ENCODE data around the gene PANK2.
"Not testable (repeated sequence)": the region's sequence is repeated elsewhere in the genome, so short reads cannot be mapped to it uniquely, and the experiment has no call there.

Gene PANK2

DNA sequence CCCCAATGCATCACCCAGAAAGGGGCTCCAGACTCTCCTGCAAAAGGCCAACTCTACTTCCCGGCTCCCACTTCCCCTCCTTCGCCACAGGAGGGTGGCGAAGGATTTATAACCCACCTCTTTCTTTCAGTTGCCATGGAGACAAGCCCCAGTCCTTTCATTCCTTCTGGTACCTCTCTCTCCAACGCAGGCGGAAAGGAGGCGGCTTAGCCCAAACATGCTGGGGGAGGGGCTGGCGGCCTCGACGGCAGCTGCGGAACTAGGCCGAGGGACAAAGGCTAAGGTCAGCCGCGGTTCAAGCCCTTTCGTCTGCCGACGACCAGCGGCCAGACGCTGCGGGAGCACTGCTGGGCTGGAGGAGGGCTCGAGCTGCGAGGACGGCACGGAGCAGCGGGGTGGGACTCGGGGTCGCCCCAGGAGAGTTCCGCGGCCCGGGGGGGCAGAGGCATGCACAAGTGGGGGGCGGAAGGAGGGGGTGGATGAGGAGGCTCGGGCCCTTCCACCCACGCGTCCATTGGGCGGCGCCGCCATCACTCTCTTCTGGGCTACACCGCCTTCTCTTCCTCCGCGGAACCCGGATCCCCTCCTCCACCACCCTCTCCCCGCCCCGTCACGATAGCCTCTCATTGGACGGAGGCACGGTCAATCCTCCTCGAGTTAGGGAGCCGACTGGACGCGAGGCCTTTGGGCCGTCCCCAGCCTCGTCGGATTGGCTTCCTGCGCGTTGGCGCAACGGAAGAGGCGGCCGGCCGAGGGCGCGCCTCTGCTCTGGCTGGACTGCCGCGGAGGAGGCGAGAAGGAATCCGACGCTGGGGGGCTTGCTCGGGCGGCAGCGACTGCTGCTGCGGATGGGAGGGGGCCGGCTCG is at the start of gene PANK2:
Gene PANK2 (plus strand): TSS at position 766 of the 867 bp plus-strand sequence.
- DNase-seq (ENCODE audit: low read depth) = peak; percentile 97

DNA sequence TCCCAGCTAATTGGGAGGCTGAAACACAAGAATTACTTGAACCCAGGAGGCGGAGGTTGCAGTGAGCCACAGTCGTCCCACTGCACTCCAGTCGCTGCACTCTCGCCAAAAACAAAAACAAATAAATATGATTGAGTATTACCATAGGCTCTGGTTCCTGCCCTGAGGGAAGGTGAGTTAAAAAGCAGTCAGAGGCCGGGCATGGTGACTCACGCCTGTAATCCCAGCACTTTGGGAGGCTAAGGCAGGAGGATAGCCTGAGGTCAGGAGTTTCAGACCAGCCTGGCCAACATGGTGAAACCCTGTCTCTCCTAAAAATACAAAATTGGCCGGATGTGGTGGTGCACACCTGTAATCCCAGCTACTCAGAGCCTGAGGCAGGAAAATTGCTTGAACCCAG is 49.0 kb upstream of the PANK2 start:
- not testable (repeated sequence) for DNase-seq (ENCODE audit: low read depth)

DNA sequence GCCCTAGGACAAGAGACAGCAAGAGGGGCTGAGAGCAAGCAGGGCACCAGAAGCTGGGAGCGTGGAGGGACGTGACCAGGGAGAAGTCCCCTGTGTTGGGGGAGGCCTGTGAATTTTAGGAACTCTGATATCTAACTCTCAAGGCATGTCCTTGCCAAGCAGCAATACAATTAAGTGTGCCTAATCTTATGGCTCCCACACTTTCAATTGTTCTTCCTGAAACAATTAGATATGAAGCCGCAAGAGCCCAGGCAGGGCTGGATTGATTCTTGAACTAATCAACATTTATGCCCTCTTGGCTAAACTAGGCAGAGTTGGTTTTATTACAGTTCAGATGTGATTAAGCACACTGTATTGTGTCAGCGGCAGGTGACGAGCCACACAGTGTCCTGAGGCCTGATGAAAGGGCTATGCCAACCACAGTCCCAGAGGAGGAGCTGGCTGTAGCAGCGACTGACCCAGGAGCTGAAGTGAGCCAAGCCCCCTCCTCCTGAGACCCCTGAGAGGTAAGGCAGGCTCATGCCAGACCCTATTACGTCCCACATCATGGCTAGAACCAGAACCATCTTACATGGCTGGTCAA is 46.7 kb upstream of the PANK2 start:
- DNase-seq (ENCODE audit: low read depth) = no peak

DNA sequence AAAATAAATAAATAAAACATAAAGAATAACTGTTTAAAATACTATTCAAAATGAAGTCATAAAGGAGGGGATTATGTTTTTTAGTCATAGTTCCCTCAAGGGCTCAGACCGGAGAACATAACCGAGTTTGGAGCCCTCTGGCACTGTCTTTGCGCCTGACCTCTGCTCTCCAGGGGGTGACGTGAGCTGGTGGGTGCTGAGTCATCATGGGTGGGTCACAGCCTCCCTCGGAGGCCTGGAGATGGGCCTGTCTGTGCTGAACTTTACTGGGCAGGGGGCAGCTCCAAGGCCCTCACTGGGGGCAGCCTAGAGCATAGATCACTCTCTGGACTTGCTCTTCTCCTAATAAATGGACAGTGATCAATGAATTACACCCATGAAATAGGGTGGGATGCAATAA is 45.7 kb upstream of the PANK2 start:
- DNase-seq (ENCODE audit: low read depth) = no peak

DNA sequence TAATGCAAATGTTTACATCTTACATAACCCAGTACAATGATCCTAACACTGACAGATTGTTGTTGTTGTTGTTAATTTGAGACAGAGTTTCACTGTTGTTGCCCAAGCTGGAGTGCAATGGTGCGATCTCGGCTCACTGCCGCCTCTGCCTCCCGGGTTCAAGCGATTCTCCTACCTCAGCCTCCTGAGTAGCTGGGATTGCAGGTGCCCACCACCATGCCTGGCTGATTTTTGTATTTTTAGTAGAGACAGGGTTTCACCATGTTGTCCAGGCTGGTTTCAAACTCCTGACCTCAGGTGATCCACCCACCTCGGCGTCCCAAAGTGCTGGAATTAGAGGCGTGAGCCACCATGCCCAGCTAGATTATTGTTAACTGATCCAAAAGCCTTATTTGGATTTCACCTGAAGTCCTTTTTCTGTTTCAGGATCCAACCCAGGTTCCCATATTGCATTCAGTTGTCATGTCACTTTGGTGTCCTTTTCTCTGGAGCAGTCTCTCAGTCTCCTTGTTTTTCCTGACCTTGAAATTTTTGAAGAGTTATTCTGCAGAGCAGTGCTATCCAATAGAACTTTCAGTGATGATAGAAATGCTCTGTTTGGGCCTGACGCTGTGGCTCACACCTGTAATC is 45.1 kb upstream of the PANK2 start:
- not testable (repeated sequence) for DNase-seq (ENCODE audit: low read depth)

DNA sequence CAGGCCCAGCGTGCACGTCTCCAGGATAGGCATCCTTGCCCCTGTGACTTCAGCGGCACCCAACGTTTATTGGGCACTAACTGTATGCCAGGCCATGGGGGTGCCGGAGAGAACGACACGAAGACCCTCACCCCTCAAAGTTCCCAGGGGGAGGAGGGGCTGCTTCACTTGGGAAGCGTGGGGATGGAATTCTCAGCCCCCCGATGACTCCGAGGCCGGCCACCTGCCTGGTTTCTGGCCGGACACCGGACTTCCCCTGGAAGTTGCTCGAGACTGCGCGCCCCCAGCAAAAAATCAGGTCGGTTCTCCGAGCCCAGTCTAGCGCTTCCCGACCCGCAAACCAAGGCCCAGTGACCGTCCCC is 42.8 kb upstream of the PANK2 start:
- no peak for DNase-seq (ENCODE audit: low read depth)

DNA sequence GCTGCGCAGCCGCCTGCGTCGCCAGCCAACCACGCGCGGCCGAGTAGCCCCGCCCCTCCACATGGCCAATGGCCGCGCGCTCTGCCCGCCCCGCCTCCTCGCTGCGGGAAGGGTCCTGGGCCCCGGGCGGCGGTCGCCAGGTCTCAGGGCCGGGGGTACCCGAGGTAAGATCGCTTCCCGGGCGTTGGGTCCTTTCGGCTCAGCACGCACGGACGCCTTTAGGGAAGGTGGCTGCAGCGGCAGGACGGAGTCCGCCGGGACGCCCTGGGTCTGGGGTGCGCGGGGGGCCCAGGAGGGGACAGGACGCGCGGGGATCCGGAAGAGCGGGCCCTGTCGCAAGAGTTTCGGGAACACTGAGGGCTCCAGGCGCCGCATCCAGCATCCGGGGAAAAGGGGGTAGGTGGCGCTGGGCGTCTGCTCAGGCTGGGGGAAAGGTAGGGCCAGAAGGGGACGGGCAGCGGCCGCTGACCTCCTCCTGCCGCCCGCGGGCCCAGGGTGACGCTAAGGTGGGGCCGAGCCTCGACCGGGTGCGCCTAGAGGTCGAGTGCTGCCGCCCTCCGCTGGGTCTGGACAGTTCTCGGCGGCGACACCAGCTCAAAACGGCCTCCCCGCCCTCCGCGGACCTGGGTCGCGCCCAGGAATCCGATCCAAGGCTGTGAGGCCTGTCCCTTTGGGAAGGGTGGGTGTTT is 42.3 kb upstream of the PANK2 start, which contains the start of gene MAVS:
Gene MAVS (plus strand): TSS at position 95 of the 689 bp plus-strand sequence. CDS start 7,791 bp downstream, outside the sequence.
- peak; percentile 81 for DNase-seq (ENCODE audit: low read depth)

DNA sequence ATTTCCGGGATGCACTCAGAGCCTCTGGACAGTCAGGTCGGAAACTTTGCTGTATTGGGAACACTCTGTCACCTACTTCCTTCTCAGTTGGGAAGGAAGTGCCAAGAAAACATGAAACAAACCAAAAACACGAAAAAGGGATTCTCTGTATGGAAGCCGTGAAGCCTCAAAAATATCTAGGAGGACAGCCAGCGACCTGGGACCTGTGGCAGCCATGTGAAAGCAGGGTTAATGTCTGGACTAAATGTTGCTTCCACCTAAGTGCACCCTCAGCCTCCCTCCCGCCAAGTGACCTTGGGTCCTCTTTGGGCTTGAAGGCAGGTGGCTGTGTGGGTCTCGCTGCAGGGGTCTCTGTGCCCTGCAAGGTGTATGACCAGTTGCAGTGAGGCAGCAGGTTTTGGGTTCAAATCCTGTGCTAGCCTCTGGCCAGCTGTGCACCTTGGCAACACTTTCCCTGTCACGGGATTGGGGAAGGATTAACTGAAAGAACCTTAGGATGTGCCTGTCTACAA is 41.7 kb upstream of the PANK2 start:
- no peak for DNase-seq (ENCODE audit: low read depth)

DNA sequence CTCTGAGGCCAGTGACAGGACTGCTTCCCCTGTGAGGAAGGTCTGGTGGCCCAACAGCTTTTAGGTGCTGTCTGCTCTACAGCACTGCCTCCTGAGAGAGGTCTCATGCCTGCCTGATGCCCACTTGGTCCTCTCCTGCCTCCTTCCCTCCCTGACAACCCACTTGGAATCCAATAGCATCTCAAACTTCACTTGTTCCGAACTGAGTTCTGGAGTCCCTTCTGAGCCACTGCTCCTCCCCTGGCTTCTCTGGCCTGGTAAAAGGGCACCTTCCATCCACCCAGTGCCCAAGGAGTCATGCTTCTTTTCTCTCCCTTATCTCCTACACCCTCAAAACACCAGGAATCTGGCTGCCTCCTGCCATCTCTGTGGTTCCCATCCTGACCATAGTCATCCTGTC is 40.6 kb upstream of the PANK2 start:
- no peak for DNase-seq (ENCODE audit: low read depth)

DNA sequence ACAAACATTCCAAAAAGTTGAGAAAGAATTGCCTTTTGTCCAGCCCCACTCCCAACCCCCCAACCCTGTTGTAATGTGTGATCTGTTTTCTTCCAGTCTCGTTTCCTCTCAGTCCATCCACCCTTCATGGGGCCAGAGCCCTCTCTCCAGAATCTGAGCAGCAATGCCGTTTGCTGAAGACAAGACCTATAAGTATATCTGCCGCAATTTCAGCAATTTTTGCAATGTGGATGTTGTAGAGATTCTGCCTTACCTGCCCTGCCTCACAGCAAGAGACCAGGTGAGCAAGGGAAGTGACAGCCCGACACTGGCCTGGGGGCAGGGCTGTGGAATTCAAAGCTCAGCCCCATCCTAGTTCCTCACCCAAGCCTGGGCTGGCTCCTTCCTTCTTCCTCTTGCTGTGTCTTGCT is 34.7 kb upstream of the PANK2 start:
- no peak for DNase-seq (ENCODE audit: low read depth)

DNA sequence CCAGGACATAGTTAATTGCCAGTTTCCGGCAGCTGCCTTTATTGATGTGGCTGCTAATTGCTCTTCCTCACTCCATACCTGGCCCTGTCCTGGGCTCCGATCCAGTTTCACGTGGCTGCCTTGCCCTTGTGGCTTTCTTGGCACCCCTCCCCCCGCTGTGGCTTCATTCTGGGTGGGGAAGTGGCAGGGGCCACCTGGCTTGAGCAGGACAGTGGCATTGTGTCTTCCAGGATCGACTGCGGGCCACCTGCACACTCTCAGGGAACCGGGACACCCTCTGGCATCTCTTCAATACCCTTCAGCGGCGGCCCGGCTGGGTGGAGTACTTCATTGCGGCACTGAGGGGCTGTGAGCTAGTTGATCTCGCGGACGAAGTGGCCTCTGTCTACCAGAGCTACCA is 31.8 kb upstream of the PANK2 start:
- DNase-seq (ENCODE audit: low read depth) = no peak

DNA sequence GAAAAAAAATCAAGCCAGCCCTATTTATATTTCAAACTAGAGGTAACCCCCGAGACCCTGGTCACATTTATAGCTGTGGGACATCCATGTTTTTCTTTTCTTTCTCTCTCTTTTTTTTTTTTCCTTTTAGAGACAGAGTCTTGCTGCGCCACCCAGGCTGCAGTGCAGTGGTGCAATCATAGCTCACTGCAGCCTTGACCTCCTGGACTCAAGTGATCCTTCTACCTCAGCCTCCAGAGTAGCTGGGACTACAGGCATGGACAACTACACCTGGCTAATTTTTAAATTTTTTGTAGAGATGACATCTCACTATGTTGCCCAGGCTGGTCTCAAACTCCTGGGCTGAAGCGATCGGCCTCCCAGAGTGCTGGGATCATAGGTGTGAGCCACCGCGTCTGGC is 30.5 kb upstream of the PANK2 start:
- DNase-seq (ENCODE audit: low read depth) = no peak

DNA sequence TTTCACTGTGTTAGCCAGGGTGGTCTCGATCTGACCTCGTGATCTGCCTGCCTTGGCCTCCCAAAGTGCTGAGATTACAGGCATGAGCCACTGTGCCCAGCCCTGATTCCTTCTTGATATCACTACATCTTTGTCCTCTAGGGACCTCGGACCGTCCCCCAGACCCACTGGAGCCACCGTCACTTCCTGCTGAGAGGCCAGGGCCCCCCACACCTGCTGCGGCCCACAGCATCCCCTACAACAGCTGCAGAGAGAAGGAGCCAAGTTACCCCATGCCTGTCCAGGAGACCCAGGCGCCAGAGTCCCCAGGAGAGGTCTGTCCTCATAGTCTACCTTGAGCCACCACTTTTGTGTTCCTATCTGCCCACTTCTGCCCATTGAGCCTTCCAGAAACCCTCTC is 28.0 kb upstream of the PANK2 start:
- DNase-seq (ENCODE audit: low read depth) = no peak

DNA sequence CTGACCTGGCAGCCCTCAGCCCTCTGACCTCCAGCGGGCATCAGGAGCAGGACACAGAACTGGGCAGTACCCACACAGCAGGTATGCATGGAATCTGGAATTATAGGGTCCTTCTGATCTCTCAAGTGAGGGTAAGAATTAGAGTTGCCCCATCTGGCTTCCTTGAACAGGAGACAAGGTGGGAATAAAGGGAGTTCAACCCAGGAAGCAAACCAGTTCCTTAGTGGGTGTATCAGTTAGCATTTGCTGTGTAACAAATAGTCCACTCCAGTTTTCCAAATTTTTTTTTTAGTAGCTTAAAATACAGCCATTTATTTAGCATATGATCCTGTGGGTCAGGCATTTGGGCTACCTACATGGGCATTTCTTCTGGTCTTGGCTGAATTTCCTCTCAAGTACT is 26.9 kb upstream of the PANK2 start:
- no peak for DNase-seq (ENCODE audit: low read depth)

DNA sequence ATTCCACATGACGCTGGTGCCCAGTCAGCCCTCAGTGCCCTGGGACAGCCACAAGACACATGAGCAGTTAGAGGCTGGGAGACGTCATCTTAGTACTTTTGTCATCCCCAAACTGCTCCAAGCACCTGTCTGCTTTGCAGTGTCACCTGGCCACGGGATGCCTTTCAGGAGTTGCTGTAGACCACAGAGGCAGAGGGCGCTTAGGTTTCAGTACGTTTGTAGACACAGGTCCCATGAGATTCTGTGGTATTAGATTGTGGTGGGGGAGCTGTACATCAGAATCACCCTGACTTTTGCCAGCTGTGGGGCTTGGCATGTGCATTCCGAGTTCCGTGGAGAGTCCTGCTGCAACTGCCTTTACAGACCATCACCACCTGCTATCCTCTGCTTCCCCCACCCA is 25.9 kb upstream of the PANK2 start:
- no peak for DNase-seq (ENCODE audit: low read depth)

DNA sequence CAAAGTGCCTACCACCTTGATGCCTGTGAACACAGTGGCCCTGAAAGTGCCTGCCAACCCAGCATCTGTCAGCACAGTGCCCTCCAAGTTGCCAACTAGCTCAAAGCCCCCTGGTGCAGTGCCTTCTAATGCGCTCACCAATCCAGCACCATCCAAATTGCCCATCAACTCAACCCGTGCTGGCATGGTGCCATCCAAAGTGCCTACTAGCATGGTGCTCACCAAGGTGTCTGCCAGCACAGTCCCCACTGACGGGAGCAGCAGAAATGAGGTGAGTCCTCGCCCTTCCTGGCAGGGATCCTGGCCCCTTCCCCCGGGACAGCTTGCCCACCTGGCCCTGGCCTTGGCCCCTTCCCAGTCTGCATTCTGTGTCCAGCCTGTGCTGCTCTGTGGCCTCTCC is 24.7 kb upstream of the PANK2 start:
- DNase-seq (ENCODE audit: low read depth) = no peak

DNA sequence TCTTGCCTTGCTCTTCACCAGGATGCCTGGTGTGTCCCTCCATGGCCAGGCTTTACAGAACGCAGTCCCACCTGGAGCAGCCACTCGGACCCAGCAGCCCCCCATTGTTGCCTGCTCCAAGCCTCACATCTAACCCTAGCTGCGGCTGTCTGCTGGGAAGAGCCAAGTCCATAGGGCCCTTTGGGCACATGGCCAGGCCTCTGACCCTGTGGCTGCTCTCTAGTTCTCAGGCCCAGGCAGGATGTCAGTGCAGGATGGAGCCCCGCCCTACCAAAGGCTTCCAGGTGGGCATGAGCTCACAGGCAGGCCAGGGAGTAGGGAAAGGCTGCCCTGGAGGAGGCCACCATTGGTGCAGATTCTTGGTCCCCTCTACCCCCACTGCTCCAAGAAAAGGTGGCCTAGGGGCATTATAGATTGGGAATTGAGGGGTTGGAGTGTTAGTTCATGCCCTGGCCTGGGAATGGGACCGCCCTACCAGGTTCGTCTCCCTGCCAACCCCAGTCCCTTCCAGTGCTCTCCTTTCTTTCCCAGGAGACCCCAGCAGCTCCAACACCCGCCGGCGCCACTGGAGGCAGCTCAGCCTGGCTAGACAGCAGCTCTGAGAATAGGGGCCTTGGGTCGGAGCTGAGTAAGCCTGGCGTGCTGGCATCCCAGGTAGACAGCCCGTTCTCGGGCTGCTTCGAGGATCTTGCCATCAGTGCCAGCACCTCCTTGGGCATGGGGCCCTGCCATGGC is 23.9 kb upstream of the PANK2 start:
- no peak for DNase-seq (ENCODE audit: low read depth)

DNA sequence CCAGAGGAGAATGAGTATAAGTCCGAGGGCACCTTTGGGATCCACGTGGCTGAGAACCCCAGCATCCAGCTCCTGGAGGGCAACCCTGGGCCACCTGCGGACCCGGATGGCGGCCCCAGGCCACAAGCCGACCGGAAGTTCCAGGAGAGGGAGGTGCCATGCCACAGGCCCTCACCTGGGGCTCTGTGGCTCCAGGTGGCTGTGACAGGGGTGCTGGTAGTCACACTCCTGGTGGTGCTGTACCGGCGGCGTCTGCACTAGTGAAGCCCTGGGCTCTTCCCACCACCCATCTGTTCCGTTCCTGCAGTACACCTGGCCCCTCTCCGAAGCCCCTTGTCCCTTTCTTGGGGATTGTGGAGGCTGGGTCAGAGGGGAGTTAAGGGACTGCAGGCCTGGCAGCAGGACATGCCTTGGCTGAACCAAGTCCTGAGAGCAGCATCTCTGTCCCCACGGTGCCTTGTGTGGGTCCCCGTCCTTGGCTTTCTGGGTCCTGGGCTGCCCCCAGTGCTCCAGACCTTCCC is 23.2 kb upstream of the PANK2 start:
- no peak for DNase-seq (ENCODE audit: low read depth)

DNA sequence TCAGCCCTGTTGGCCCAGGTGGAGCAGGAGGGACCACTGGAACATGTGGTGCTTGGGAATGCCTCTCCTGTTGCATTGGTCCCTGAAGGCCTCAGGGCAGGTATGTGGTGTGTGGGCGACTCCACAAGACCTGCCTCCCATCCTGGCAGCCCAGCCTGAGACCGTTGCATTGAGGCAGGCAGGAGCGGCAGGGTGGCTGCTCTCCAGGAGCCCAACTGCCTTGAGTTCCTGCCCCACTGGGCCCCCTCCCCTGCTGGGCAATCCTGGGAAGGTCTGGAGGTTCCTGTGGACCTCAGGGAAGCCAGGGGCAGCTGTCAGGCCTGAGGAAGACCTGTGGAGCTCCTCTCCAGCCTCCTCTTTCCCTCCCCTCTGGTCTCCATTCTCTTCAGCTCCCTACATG is 22.7 kb upstream of the PANK2 start:
- no peak for DNase-seq (ENCODE audit: low read depth)

DNA sequence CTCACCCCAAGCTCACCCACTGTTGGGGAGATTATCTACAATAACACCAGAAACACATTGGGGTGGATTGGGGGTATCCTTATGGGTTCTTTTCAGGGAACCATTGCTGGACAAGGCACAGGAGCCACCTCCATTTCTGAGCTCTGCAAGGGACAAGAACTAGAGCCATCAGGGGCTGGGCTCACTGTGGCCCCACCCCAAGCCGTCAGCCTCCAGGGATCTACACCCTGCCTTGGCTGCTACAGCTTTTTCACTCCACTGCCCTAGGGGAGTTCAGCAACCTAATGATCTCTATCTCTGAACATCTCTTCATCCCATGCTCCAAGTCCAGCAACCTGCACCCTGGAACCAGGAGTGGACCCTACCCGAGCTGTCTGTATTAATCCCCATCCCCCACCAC is 21.4 kb upstream of the PANK2 start:
- DNase-seq (ENCODE audit: low read depth) = no peak

DNA sequence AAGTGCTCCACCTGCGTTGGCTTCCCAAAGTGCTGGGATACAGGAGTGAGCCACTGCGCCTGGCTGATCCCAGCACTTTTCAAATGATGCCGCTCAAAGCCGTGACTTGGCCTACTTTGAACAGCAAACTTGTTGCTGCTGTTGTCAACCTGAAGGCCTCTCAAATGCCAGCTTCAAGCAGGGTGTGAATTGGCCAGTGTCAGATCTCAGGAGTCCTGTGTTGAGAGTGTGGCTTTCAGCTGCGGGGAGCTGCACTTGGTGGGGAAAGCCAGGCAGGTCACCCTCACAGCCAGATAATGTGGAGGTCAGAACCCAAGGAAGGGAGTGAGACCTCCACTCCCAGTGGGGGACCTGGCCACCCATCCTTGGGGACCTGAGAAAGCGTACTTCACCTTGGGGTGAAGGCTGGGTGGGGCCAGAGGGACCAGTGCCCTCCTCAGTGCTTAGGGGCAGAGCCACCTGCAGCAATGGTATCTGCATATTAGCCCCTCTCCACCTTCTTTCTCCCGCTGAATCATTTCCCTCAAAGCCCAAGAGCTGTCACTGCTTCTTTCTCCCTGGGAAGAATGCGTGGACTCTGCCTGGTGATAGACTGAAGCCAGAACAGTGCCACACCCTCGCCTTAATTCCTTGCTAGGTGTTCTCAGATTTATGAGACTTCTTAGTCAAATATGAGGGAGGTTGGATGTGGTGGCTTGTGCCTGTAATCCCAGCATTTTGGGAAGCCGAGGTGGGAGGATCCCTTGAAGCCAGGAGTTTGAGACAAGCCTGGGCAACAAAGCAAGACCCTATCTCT is 19.1 kb upstream of the PANK2 start:
- DNase-seq (ENCODE audit: low read depth) = no peak

Measured in activated T-cell treated with anti-CD3 and anti-CD28 coated beads for 24 hours (primary cell).